ENCODE results near the gene FHIP1B.

Gene FHIP1B

DNA sequence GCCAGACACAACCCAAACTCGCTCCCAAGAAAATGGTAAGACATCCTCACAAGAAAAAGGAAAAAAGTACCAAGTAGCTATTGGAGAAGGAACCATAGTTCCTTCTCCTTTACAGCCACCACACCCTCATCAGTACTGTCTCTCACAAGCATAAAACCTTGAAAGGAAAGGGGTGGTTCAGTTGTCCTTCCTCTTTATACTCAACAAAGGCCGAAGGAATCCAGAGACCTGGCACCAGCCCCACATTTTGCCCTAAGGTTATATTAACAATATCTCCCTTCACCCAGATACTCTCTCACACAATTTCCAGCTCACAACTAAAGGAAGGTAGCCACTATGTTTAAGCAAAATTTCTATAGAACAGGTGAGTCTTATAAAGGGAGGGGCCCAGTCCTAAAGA lies 8.5 kb downstream of the FHIP1B start:
- TF ChIP-seq ZNF274 (IDR thresholded peaks at IDR 0.05; ENCODE audit: low read depth, low read length) = no peak
- H3K4me3 ChIP-seq (ENCODE audit: low read length) = no peak overlapping the region

- H3K4me3 ChIP-seq (ENCODE audit: low read length) = no peak overlapping the region
- TF ChIP-seq ZNF274 (IDR thresholded peaks at IDR 0.05; ENCODE audit: low read depth, low read length) = no peak
Measured at GRCh38 chr11:6225024-6225423, 9.4 kb downstream of the FHIP1B start.

DNA sequence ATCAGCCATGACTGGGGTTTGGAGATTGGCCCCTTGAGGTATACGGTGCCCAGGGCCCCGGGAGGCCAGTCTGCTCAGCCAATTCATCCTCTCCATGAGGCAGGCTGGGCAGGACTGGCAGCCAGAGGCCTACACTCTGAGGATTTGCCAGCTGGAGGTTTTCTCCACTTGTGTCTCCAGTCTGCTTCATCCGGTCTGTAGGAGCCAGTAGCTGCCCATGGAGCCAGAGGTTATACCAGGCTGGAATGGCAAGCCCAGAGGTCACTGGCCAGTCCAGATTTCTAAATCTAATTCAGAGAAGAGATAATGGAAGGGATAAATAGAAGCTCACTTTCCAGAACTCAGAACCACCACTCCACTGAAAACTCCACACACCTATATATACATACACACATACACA lies 10.0 kb downstream of the FHIP1B start:
- no peak overlapping the region for H3K4me3 ChIP-seq (ENCODE audit: low read length)
- TF ChIP-seq ZNF274 (IDR thresholded peaks at IDR 0.05; ENCODE audit: low read depth, low read length) = no peak

DNA sequence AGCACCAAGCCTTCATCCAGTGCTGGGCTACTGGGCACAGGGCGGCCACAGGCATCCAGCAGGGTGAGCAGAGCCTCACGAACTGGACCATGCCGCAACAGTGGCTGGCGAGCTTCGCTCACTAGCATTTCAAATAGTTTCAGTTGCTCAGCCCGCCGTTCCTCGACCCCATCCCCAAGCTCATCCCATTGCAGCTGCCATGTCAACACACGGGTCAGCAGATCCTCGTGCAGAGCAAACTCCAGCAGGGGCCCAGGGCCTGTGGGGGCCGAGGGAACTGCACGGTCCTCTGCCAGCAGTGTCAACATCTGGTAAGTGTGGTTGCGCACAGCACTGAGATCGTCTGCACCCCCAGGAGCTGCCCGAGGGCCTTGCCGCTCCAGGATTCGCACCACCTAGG lies 10.6 kb downstream of the FHIP1B start:
- no peak overlapping the region for H3K4me3 ChIP-seq (ENCODE audit: low read length)
- no peak for TF ChIP-seq ZNF274 (IDR thresholded peaks at IDR 0.05; ENCODE audit: low read depth, low read length)

GRCh38 chr11:6219359-6219758 lies 15.1 kb downstream of the FHIP1B start:
- no peak overlapping the region for H3K4me3 ChIP-seq (ENCODE audit: low read length)
- no peak for TF ChIP-seq ZNF274 (IDR thresholded peaks at IDR 0.05; ENCODE audit: low read depth, low read length)

- H3K4me3 ChIP-seq (ENCODE audit: low read length) = no peak overlapping the region
- TF ChIP-seq ZNF274 (IDR thresholded peaks at IDR 0.05; ENCODE audit: low read depth, low read length) = no peak
Measured at GRCh38 chr11:6217722-6218121, 16.7 kb downstream of the FHIP1B start.

DNA sequence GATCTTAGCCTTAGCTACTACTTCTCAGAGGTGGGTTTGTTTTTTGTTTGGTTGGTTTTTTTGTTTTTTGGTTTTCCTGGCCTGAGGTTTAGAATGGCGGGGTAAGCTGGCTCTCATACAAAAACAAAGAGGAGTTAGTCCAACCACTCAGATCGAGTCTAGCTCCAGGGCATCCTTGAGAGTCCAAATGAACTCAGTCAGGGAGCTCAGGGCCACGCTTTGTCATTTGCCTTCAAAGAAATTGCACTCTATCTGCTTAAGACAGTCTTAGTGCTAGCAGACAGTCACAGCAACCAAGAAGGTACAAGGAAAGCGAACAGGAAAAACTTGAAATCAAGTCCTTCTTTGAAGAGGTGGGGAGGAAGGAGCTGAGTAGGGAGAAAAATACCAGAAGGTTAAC lies 17.9 kb downstream of the FHIP1B start:
- H3K4me3 ChIP-seq (ENCODE audit: low read length) = no peak overlapping the region
- TF ChIP-seq ZNF274 (IDR thresholded peaks at IDR 0.05; ENCODE audit: low read depth, low read length) = no peak

- no peak overlapping the region for H3K4me3 ChIP-seq (ENCODE audit: low read length)
- no peak for TF ChIP-seq ZNF274 (IDR thresholded peaks at IDR 0.05; ENCODE audit: low read depth, low read length)
Measured at GRCh38 chr11:6214530-6214929, 19.9 kb downstream of the FHIP1B start.

DNA sequence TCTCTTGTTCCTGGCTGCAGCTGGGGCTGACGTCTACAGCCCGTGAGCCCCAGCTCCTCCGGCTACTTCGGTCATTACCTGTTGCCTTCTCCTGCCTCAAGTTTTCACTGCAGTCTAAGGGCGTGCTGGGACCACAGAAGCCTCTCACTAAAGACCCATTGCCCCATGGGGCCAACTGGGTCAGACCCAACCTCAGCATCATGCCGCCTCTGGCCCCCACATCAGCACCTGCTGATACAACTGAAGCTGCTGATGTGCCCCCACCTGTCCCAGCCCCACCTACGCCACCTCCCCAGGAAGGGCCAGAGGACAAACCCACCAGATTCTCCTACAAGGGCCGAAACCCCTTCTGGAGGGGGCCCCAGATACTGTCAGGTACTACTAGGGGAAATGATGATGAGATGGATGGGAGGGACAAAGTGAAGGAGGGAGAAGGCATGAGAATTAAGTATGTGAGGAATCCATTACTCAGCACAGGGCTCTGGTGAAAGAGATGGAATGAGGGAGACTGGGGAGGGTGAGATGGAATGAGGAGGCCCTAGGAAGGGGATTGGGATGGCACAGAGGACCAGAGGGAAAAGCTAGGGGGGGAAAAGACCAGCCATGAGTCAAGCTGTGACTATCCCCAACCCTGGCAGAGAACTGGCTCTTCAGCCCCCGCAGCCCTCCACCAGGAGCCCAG lies 24.0 kb downstream of the FHIP1B start:
- H3K4me3 ChIP-seq (ENCODE audit: low read length) = no peak overlapping the region
- no peak for TF ChIP-seq ZNF274 (IDR thresholded peaks at IDR 0.05; ENCODE audit: low read depth, low read length)

- H3K4me3 ChIP-seq (ENCODE audit: low read length) = no peak overlapping the region
- TF ChIP-seq ZNF274 (IDR thresholded peaks at IDR 0.05; ENCODE audit: low read depth, low read length) = no peak
Measured at GRCh38 chr11:6209801-6210200, 24.6 kb downstream of the FHIP1B start.

- no peak overlapping the region for H3K4me3 ChIP-seq (ENCODE audit: low read length)
- no peak for TF ChIP-seq ZNF274 (IDR thresholded peaks at IDR 0.05; ENCODE audit: low read depth, low read length)
Measured at GRCh38 chr11:6206456-6207180, 27.8 kb downstream of the FHIP1B start.

- no peak for TF ChIP-seq ZNF274 (IDR thresholded peaks at IDR 0.05; ENCODE audit: low read depth, low read length)
Measured at GRCh38 chr11:6205366-6205765, 29.1 kb downstream of the FHIP1B start, which contains the start of gene C11orf42. TSS of gene C11orf42 (plus strand) at chr11:6205557. CDS start at chr11:6205616, 59 bp downstream.

DNA sequence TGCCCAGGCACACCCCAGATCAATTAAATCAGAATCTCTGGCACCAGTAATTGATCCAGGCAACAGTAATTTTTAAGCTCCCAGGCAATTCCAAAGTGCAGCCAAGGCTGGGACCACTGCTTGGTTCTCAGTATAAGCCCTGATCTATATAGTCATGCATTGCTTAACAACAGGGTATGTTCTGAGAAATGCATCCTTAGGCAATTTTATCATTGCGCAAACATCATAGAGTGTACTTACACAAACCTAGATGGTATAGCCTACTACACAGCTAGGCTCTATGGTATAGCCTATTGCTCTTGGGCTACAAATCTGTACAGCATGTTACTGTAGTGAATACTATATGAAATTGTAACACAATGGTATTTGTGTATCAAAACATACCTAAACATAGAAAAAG lies 29.7 kb downstream of the FHIP1B start:
- TF ChIP-seq ZNF274 (IDR thresholded peaks at IDR 0.05; ENCODE audit: low read depth, low read length) = no peak
- H3K4me3 ChIP-seq (ENCODE audit: low read length) = no peak overlapping the region

More at GRCh38 chr11:6205366-6205765, 29.1 kb downstream of the FHIP1B start, which contains the start of gene C11orf42:
- H3K4me3 ChIP-seq (ENCODE audit: low read length) = no peak within 1 kb of the TSS

DNA sequence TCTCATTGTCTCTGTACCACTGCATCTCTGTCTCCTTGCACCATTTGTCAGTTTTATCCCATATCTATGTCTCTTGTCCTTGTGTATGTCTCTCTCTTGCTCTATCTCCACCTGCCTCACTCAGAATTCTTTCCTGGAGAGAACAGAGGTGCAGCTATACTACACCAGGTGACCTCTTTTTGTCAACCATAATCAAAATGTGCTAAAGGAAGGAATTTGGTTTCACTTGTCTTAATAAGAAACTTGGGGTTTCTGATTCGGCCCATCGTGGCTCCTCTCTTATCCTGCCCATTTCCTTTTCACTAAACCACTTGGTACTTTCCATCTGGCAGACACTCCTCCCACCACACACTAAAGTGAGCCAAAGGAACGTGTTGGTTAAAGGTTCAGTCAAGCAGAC lies 31.1 kb downstream of the FHIP1B start:
- TF ChIP-seq ZNF274 (IDR thresholded peaks at IDR 0.05; ENCODE audit: low read depth, low read length) = no peak

DNA sequence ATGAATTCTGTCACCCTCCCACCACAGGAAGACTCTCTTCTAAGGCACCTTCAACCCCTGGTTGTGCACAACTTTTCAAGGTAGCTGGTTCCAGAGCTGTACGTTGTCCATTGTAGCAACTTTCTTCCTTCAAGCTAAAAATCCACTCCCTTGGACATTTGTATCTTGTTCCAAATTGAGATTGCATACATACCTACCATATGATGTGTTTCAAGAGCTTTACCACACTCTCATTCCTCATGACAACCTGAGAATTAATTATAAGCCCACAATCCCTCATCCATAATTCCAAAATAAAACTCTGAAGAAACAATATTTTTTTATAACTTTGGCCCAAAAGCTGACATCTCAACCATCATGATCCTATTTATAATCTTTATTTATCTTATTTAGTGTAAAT lies 32.4 kb downstream of the FHIP1B start:
- H3K4me3 ChIP-seq (ENCODE audit: low read length) = no peak overlapping the region
- TF ChIP-seq ZNF274 (IDR thresholded peaks at IDR 0.05; ENCODE audit: low read depth, low read length) = no peak

More for the DNA sequence above, 31.1 kb downstream of the FHIP1B start:
- H3K4me3 ChIP-seq (ENCODE audit: low read length) = no peak overlapping the region

Measured in GM08714 (cell line).